Liver (tissue), 9 donors: ENCODE measurements around the gene SIAH2. TPM values are rescaled to one million over a fixed set of nuclear protein-coding genes. Genes with fewer than 3 reads are reported as not detected.

Experiments used
- DNase-seq: peaks from one replicate; pipeline ENCODE4 v3.0.0-alpha.2; 2017; ENCODE audit warnings: low spot score
- H3K27ac ChIP-seq, 2 donors: one replicate each; pipeline ENCODE4 v1.7.0; 2013; ENCODE audit warnings: inconsistent platforms in 2 of 2, low read length in 2 of 2, control low read depth in 1 of 2, low read depth in 1 of 2, mild to moderate bottlenecking in 1 of 2
- H3K27me3 ChIP-seq, 4 donors: one replicate each; pipeline versions ENCODE4 v1.6.1 to v1.7.0; 2013; ENCODE audit warnings: low read length in 3 of 4, inconsistent platforms in 1 of 4, mild to moderate bottlenecking in 1 of 4, moderate library complexity in 1 of 4; ENCODE audit not compliant: control insufficient read depth in 4 of 4, insufficient read depth in 4 of 4
- H3K36me3 ChIP-seq, 4 donors: one replicate each; pipeline versions ENCODE4 v1.6.1 to v1.7.0; 2013; ENCODE audit warnings: low read length in 3 of 4, mild to moderate bottlenecking in 3 of 4, low read depth in 1 of 4, moderate library complexity in 1 of 4; ENCODE audit not compliant: control insufficient read depth in 4 of 4, insufficient read depth in 3 of 4
- H3K4me1 ChIP-seq, 4 donors: one replicate each; pipeline versions ENCODE4 v1.6.1 to v1.7.0; 2013; ENCODE audit warnings: low read length in 3 of 4, mild to moderate bottlenecking in 3 of 4, moderate library complexity in 1 of 4; ENCODE audit not compliant: control insufficient read depth in 4 of 4, insufficient read depth in 4 of 4
- H3K4me3 ChIP-seq, 3 donors: one replicate each; pipeline versions ENCODE4 v1.6.1 to v1.7.0; 2013; ENCODE audit warnings: low read length in 3 of 3, control low read depth in 1 of 3, low read depth in 1 of 3, mild to moderate bottlenecking in 1 of 3
- H3K9ac ChIP-seq, 2 donors: one replicate each; pipeline ENCODE4 v1.7.0; 2013; ENCODE audit warnings: low read length in 2 of 2, mild to moderate bottlenecking in 2 of 2, moderate library complexity in 2 of 2, control low read depth in 1 of 2, low read depth in 1 of 2
- H3K9me3 ChIP-seq, 4 donors: one replicate each; pipeline versions ENCODE4 v1.6.1 to v1.7.0; 2013; ENCODE audit warnings: low read length in 3 of 4; ENCODE audit not compliant: control insufficient read depth in 4 of 4
- ATF3 ChIP-seq: IDR thresholded peaks from 2 replicates; pipeline ENCODE4 v1.6.1; 2016; ENCODE audit warnings: antibody characterized with exemption
- HNF4A ChIP-seq, 2 donors: conservative IDR thresholded peaks; 2 replicates each; pipeline ENCODE4 v1.6.1; 2016; ENCODE audit warnings: antibody characterized with exemption in 2 of 2, mild to moderate bottlenecking in 2 of 2
- HNF4G ChIP-seq: IDR thresholded peaks from 2 replicates; pipeline ENCODE4 v1.6.1; 2016; ENCODE audit warnings: antibody characterized with exemption
- JUND ChIP-seq, 2 donors: IDR thresholded peaks; 2 replicates each; pipeline ENCODE4 v1.6.1; 2016; ENCODE audit warnings: antibody characterized with exemption in 2 of 2
- MAX ChIP-seq: IDR thresholded peaks from 2 replicates; pipeline ENCODE4 v1.6.1; 2016; ENCODE audit warnings: antibody characterized with exemption
- REST ChIP-seq: IDR thresholded peaks from 2 replicates; pipeline ENCODE4 v1.6.1; 2016; ENCODE audit warnings: antibody characterized with exemption, mild to moderate bottlenecking
- RXRA ChIP-seq, 2 donors: IDR thresholded peaks; 2 replicates each; pipeline ENCODE4 v1.6.1; 2017 to 2018; ENCODE audit warnings: antibody characterized with exemption in 2 of 2, mild to moderate bottlenecking in 1 of 2
- SP1 ChIP-seq: IDR thresholded peaks from 2 replicates; pipeline ENCODE4 v1.6.1; 2018; ENCODE audit warnings: antibody characterized with exemption, mild to moderate bottlenecking
- TAF1 ChIP-seq: conservative IDR thresholded peaks from 2 replicates; pipeline ENCODE4 v1.6.1; 2016; ENCODE audit warnings: antibody characterized with exemption, mild to moderate bottlenecking
- YY1 ChIP-seq: IDR thresholded peaks from 2 replicates; pipeline ENCODE4 v1.6.1; 2016; ENCODE audit warnings: antibody characterized with exemption, mild to moderate bottlenecking
- WGBS: extraction: QIAGEN DNeasy Blood & Tissue Kit; methylation state at CpG from one replicate; pipeline ENCODE4 v1.1.7; 2013; 5-methylcytosine and 5-hydroxymethylcytosine counted together
- polyA plus RNA-seq, 2 donors: library from polyadenylated mRNA; stranded (reverse) in 1 of 2; unstranded in 1 of 2; fragments of 200-250 nt in 1 of 2; fragments of >200 nt in 1 of 2; fragmentation: Nextera tagmentation in 1 of 2; extraction: Ambion mirVana in 1 of 2; gene quantifications; one replicate each; pipeline versions ENCODE4 v1.2.1 to v1.2.3, GENCODE V29; 2013 to 2015
- total RNA-seq, 2 donors: library from RNA; depleted of rRNA; stranded (reverse); fragments of >200 nt; gene quantifications; one replicate each; pipeline ENCODE4 v1.2.3, GENCODE V29; 2014
- TF ChIP-seq, protein P1 (sequence below): IDR thresholded peaks from 2 replicates; pipeline ENCODE4 v1.6.1; 2016; ENCODE audit warnings: antibody characterized with exemption
- donor health status: healthy.
- donor health status: healthy.
- donor health status: healthy.
- donor health status: healthy.
- donor health status: healthy.

SIAH2 gene
- total and polyA plus RNA-seq, 4 donors, result 12.1 to 104 (median 20.3) TPM

- no peak overlapping the region for H3K9ac ChIP-seq
These were observed 3.2 kb upstream of the SIAH2 start for GRCh38 chr3:150765949-150766720.

GRCh38 chr3:150764967-150765366, 2.0 kb upstream of the SIAH2 start:
- over 99% methylated on average over 2 of the region's 2 CpGs for WGBS
- Histone ChIP-seq H3K27me3 (no peaks in the 10 kb centered on the region), H3K4me3 (no peak overlapping the region), H3K27ac (no peak overlapping the region), H3K9me3 (no peaks in the 10 kb centered on the region), H3K9ac (peak overlapping the region in 1 of 2 donors; percentile 39), H3K36me3 (no peaks in the 10 kb centered on the region), H3K4me1 (peaks cover 2 to 21% (median 12%) of the 10 kb centered on the region in 4 donors)
- no peak for DNase-seq
- TF ChIP-seq TAF1, result no peak
- no peak for TF ChIP-seq HNF4G

More at GRCh38 chr3:150765949-150766720, 3.2 kb upstream of the SIAH2 start:
- DNase-seq, result no peak
- H3K36me3 ChIP-seq, result no peaks in the 10 kb centered on the region
- H3K9me3 ChIP-seq, result no peaks in the 10 kb centered on the region
- H3K4me3 ChIP-seq, result no peak overlapping the region
- peaks cover 2 to 24% (median 18%) of the 10 kb centered on the region in 4 donors for H3K4me1 ChIP-seq
- TF ChIP-seq RXRA (IDR thresholded peaks at IDR 0.05) (peak in 1 of 2 donors; percentile 26), YY1 (no peak), HNF4A (conservative IDR thresholded peaks at IDR 0.05) (peak; percentile 61 to 74), SP1 (peak; percentile 11)
- no peaks in the 10 kb centered on the region for H3K27me3 ChIP-seq
- WGBS, result 57% methylated on average over 8 of the region's 8 CpGs
- H3K27ac ChIP-seq, result peak overlapping the region in 1 of 2 donors; percentile 0

- WGBS, result 58% methylated on average over 5 of the region's 5 CpGs
These were observed 1.6 kb upstream of the SIAH2 start for GRCh38 chr3:150764566-150764965.

GRCh38 chr3:150763841-150764483, 993 bp upstream of the SIAH2 start:
- peaks cover 2 to 30% (median 22%) of the 10 kb centered on the region in 4 donors for H3K4me1 ChIP-seq
- peak; percentile 78 for DNase-seq
- H3K9me3 ChIP-seq, result no peaks in the 10 kb centered on the region
- peak overlapping the region; percentile 94 to 99 for H3K9ac ChIP-seq
- 4% methylated on average over 27 of the region's 27 CpGs for WGBS
- H3K27me3 ChIP-seq, result no peaks in the 10 kb centered on the region
- H3K27ac ChIP-seq, result peak overlapping the region; percentile 98 to 100
- H3K4me3 ChIP-seq, result peak overlapping the region; percentile 79 to 96 (median 81)
- peaks cover 0 to 4% (median 0%) of the 10 kb centered on the region in 4 donors for H3K36me3 ChIP-seq
- TF ChIP-seq REST (no peak), MAX (peak; percentile 51), RXRA (IDR thresholded peaks at IDR 0.05) (peak; percentile 61 to 85), SP1 (peak; percentile 64), ATF3 (peak; percentile 6), JUND (IDR thresholded peaks at IDR 0.05) (peak in 1 of 2 donors; percentile 26)

More at GRCh38 chr3:150764566-150764965, 1.6 kb upstream of the SIAH2 start:
- Histone ChIP-seq H3K4me3 (no peak overlapping the region), H3K27me3 (no peaks in the 10 kb centered on the region), H3K4me1 (peaks cover 2 to 24% (median 16%) of the 10 kb centered on the region in 4 donors), H3K36me3 (no peaks in the 10 kb centered on the region), H3K9ac (peak overlapping the region; percentile 39 to 99), H3K27ac (peak overlapping the region in 1 of 2 donors; percentile 98), H3K9me3 (no peaks in the 10 kb centered on the region)
- no peak for DNase-seq
- TF ChIP-seq HNF4G (no peak), HNF4A (conservative IDR thresholded peaks at IDR 0.05) (no peak)
- TF ChIP-seq, protein P1, sequence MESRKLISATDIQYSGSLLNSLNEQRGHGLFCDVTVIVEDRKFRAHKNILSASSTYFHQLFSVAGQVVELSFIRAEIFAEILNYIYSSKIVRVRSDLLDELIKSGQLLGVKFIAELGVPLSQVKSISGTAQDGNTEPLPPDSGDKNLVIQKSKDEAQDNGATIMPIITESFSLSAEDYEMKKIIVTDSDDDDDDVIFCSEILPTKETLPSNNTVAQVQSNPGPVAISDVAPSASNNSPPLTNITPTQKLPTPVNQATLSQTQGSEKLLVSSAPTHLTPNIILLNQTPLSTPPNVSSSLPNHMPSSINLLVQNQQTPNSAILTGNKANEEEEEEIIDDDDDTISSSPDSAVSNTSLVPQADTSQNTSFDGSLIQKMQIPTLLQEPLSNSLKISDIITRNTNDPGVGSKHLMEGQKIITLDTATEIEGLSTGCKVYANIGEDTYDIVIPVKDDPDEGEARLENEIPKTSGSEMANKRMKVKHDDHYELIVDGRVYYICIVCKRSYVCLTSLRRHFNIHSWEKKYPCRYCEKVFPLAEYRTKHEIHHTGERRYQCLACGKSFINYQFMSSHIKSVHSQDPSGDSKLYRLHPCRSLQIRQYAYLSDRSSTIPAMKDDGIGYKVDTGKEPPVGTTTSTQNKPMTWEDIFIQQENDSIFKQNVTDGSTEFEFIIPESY, result peak; percentile 13
